IMR-90 (cell line): Measurements from ENCODE around the gene JAK1. TPM values are rescaled to one million over a fixed set of nuclear protein-coding genes. Genes with fewer than 3 reads are reported as not detected.

Experiments
- ATAC-seq: fragments of 200-7000 bp; cut with Tn5 transposase; 2 replicates; pipeline ENCODE4 v1.9.1; 2020; ENCODE audit warnings: low read depth, mild to moderate bottlenecking, moderate library complexity
- BruUV-seq: library from RNA; stranded (reverse); fragments of 400-500 nt; replicated peaks from 2 replicates; lab custom pipeline; 2021; lab: Mats Ljungman, UMichigan
- CTCF ChIA-PET: fragments of 300-600 bp; formaldehyde crosslinking; extraction: SDS; loops from one replicate; lab custom pipeline; 2021; ENCODE audit warnings: antibody characterized with exemption; lab: Yijun Ruan, JAX
- POLR2A ChIA-PET: fragments of 300-600 bp; sonication (Branson Sonifier 250); formaldehyde crosslinking; loops from one replicate; lab custom pipeline; 2022; ENCODE audit warnings: antibody characterized with exemption; ENCODE audit not compliant: unreplicated experiment; lab: Charles Lee
- DNase-seq: peaks from one replicate; pipeline ENCODE4 v3.0.0; 2013
- H2AFZ ChIP-seq: replicated peaks from 2 replicates; pipeline ENCODE3; 2013; ENCODE audit warnings: low read length, mild to moderate bottlenecking; ENCODE audit not compliant: poor library complexity
- H2AK5ac ChIP-seq: 2 replicates; pipeline ENCODE4 v1.6.1; 2013; ENCODE audit warnings: low read depth, low read length, inconsistent platforms
- H2AK9ac ChIP-seq: replicated peaks from 2 replicates; pipeline ENCODE3; 2013; ENCODE audit warnings: mild to moderate bottlenecking, low read depth, low read length, moderate library complexity; ENCODE audit not compliant: poor library complexity
- H2BK120ac ChIP-seq: 2 replicates; pipeline ENCODE4 v1.6.1; 2013; ENCODE audit warnings: low read depth, low read length, inconsistent platforms
- H2BK15ac ChIP-seq: 3 replicates; pipeline ENCODE4 v1.6.1; 2013; ENCODE audit warnings: low read depth, low read length, inconsistent platforms
- H2BK20ac ChIP-seq: 2 replicates; pipeline ENCODE4 v1.6.1; 2013; ENCODE audit warnings: low read depth, mild to moderate bottlenecking, inconsistent platforms, low read length, moderate library complexity
- H2BK5ac ChIP-seq: 2 replicates; pipeline ENCODE4 v1.6.1; 2013; ENCODE audit warnings: mild to moderate bottlenecking, low read depth, low read length, inconsistent platforms; ENCODE audit not compliant: poor library complexity, severe bottlenecking
- H3K14ac ChIP-seq: replicated peaks from 2 replicates; pipeline ENCODE4 v1.6.1; 2013; ENCODE audit warnings: low read depth, low read length, inconsistent platforms
- H3K18ac ChIP-seq: 2 replicates; pipeline ENCODE4 v1.6.1; 2013; ENCODE audit warnings: low read depth, low read length, control low read depth
- H3K23ac ChIP-seq: 2 replicates; pipeline ENCODE4 v1.6.1; 2013; ENCODE audit warnings: low read depth, low read length, inconsistent platforms
- H3K27ac ChIP-seq: 2 replicates; pipeline ENCODE4 v1.5.1; 2013; ENCODE audit warnings: mild to moderate bottlenecking, control low read depth, low read length; ENCODE audit not compliant: insufficient read depth
- H3K27me3 ChIP-seq: 2 replicates; pipeline ENCODE4 v1.6.1; 2013; ENCODE audit warnings: low read length; ENCODE audit not compliant: control insufficient read depth, insufficient read depth
- H3K36me3 ChIP-seq: 2 replicates; pipeline ENCODE4 v1.6.1; 2013; ENCODE audit warnings: low read length, mixed read lengths; ENCODE audit not compliant: control insufficient read depth, insufficient read depth
- H3K4ac ChIP-seq: 2 replicates; pipeline ENCODE4 v1.6.1; 2013; ENCODE audit warnings: low read depth, low read length, inconsistent platforms
- H3K4me1 ChIP-seq: 2 replicates; pipeline ENCODE4 v1.6.1; 2013; ENCODE audit warnings: low read length, mixed read lengths; ENCODE audit not compliant: control insufficient read depth, insufficient read depth
- H3K4me2 ChIP-seq: 2 replicates; pipeline ENCODE4 v1.6.1; 2013; ENCODE audit warnings: low read depth, mild to moderate bottlenecking, control low read depth, low read length, moderate library complexity
- H3K4me3 ChIP-seq: 2 replicates; pipeline ENCODE4 v1.5.1; 2013; ENCODE audit warnings: low read depth, mild to moderate bottlenecking, control low read depth, low read length, moderate library complexity; ENCODE audit not compliant: insufficient read depth
- H3K56ac ChIP-seq: 2 replicates; pipeline ENCODE4 v1.6.1; 2013; ENCODE audit warnings: low read length, inconsistent platforms; ENCODE audit not compliant: insufficient read depth; ENCODE audit errors: extremely low read depth
- H3K79me1 ChIP-seq, 2 experiments: 2 replicates each; pipeline ENCODE4 v1.6.1; 2013; ENCODE audit warnings: low read length in 2 of 2, inconsistent platforms in 1 of 2, low read depth in 1 of 2
- H3K9ac ChIP-seq: 2 replicates; pipeline ENCODE4 v1.6.1; 2013; ENCODE audit warnings: low read depth, low read length, control low read depth
- H3K9me1 ChIP-seq: 2 replicates; pipeline ENCODE4 v1.6.1; 2013; ENCODE audit warnings: low read length, inconsistent platforms; ENCODE audit not compliant: insufficient read depth
- H3K9me3 ChIP-seq: 2 replicates; pipeline ENCODE4 v1.6.1; 2013; ENCODE audit warnings: low read length; ENCODE audit not compliant: control insufficient read depth, insufficient read depth
- H4K20me1 ChIP-seq: 2 replicates; pipeline ENCODE4 v1.6.1; 2013; ENCODE audit warnings: low read length, inconsistent platforms; ENCODE audit not compliant: insufficient read depth
- H4K5ac ChIP-seq: 2 replicates; pipeline ENCODE4 v1.6.1; 2013; ENCODE audit warnings: mild to moderate bottlenecking, low read depth, low read length, control low read depth
- H4K8ac ChIP-seq, 2 experiments: 2 replicates each; pipeline ENCODE4 v1.6.1; 2013; ENCODE audit warnings: low read depth in 2 of 2, low read length in 2 of 2, control low read depth in 1 of 2, inconsistent platforms in 1 of 2
- H4K91ac ChIP-seq: 2 replicates; pipeline ENCODE4 v1.6.1; 2013; ENCODE audit warnings: low read depth, low read length, inconsistent platforms; ENCODE audit not compliant: insufficient read depth
- FOS ChIP-seq: fragments of 150-350 bp; IDR thresholded peaks from 2 replicates; pipeline ENCODE4 v1.6.1; 2016; ENCODE audit warnings: low read depth, low read length
- MAZ ChIP-seq: IDR thresholded peaks from 2 replicates; pipeline ENCODE4 v1.6.1; 2012; ENCODE audit warnings: low read depth, mild to moderate bottlenecking, low read length, improper control_type of control experiment, moderate library complexity, borderline replicate concordance
- MXI1 ChIP-seq: IDR thresholded peaks from 2 replicates; pipeline ENCODE4 v1.6.1; 2012; ENCODE audit warnings: low read depth, mild to moderate bottlenecking, low read length, moderate library complexity, borderline replicate concordance
- USF2 ChIP-seq: fragments of 150-350 bp; IDR thresholded peaks from 2 replicates; pipeline ENCODE4 v1.6.1; 2017; ENCODE audit warnings: mild to moderate bottlenecking, antibody characterized with exemption, low read length, low read depth
- WGBS, 2 experiments: methylation state at CpG; one replicate each; pipeline versions ENCODE4 v1.1.5 to v1.1.7; 2013; ENCODE audit warnings: missing lambda C conversion rate in 2 of 2; ENCODE audit not compliant: insufficient read length in 1 of 2; ENCODE audit errors: extremely low coverage in 2 of 2; 5-methylcytosine and 5-hydroxymethylcytosine counted together
- dilution Hi-C: fragments of 300-500 bp; cut with HindIII; formaldehyde crosslinking; loops from one replicate; pipeline ENCODE4 v1.14.3; 2018; ENCODE audit warnings: low sequenced_read_pairs; ENCODE audit not compliant: unreplicated experiment
- in situ Hi-C: fragments of 300-500 bp; cut with MboI; formaldehyde crosslinking; loops from 3 replicates; pipeline ENCODE4 v1.14.3; 2019; ENCODE audit warnings: low sequenced_read_pairs, inconsistent platforms, mixed read lengths
- intact Hi-C: fragments of 100-400 bp; cut with micrococcal nuclease; formaldehyde crosslinking; loops from 2 replicates; pipeline ENCODE4 v1.10.0; 2022
- polyA plus RNA-seq, 3 experiments: library from polyadenylated mRNA; depleted of rRNA; stranded (reverse); fragments of >200 nt; gene quantifications; 2 replicates each; pipeline ENCODE4 v1.2.3, GENCODE V29; 2012; ENCODE audit warnings: low replicate concordance in 1 of 3
- total RNA-seq: library from RNA; depleted of rRNA; stranded (reverse); fragments of >200 nt; gene quantifications from 2 replicates; pipeline ENCODE4 v1.2.3, GENCODE V29; 2012

Gene JAK1
- total and polyA plus RNA-seq, 2 of the 4 experiments (the other 2 are of a cell fraction), result 76.9 to 103 TPM

GRCh38 chr1:64849942-64850341 lies 116.4 kb downstream of the JAK1 start:
- H4K20me1 ChIP-seq, result no peaks in the 10 kb centered on the region
- H4K91ac ChIP-seq, result no peak overlapping the region
- no peak overlapping the region for H3K4ac ChIP-seq
- in situ Hi-C loops, result no loop called here
- dilution Hi-C loops, result no loop called here
- no peak overlapping the region for H3K4me3 ChIP-seq
- H3K36me3 ChIP-seq, result peaks cover 77% of the 10 kb centered on the region
- no peak overlapping the region for H2BK15ac ChIP-seq
- H3K9ac ChIP-seq, result no peak overlapping the region
- ChIA-PET CTCF (no interaction called here), POLR2A (no interaction called here)
- no peak overlapping the region for H4K5ac ChIP-seq
- H4K8ac ChIP-seq, result no peak overlapping the region
- TF ChIP-seq USF2 (no peak), FOS (no peak), MXI1 (no peak), MAZ (no peak)
- no peak overlapping the region for H2AK9ac ChIP-seq
- H3K4me2 ChIP-seq, result no peak overlapping the region
- H2AFZ ChIP-seq, result no peak overlapping the region
- no CpG with 5 or more reads among the region's 11 CpGs for WGBS, 2 experiments
- H3K27me3 ChIP-seq, result no peaks in the 10 kb centered on the region
- no peak overlapping the region for H3K23ac ChIP-seq
- no peak overlapping the region for H3K56ac ChIP-seq
- no peak overlapping the region for H2BK120ac ChIP-seq
- intact Hi-C loops, result no loop called here
- no peaks in the 10 kb centered on the region for H3K79me1 ChIP-seq
- BruUV-seq, result no TSS peak
- ATAC-seq (no peak), DNase-seq (no peak)
- H2BK20ac ChIP-seq, result no peak overlapping the region
- no peak overlapping the region for H2AK5ac ChIP-seq
- no peak overlapping the region for H2BK5ac ChIP-seq
- no peak overlapping the region for H3K14ac ChIP-seq
- H3K18ac ChIP-seq, result no peak overlapping the region
- H3K9me1 ChIP-seq, result peaks cover 17% of the 10 kb centered on the region
- no peaks in the 10 kb centered on the region for H3K9me3 ChIP-seq
- no peak overlapping the region for H3K27ac ChIP-seq
- H3K4me1 ChIP-seq, result no peaks in the 10 kb centered on the region
